NCI-H82 (cell line): ENCODE measurements around the gene BPIFB3.
"Not testable (repeated sequence)": the region's sequence is repeated elsewhere in the genome, so short reads cannot be mapped to it uniquely, and the experiment has no call there.

Experiments used
- DNase-seq: peaks from one replicate; lab custom pipeline; 2025; lab: John Stamatoyannopoulos, UW

BPIFB3 gene

DNA sequence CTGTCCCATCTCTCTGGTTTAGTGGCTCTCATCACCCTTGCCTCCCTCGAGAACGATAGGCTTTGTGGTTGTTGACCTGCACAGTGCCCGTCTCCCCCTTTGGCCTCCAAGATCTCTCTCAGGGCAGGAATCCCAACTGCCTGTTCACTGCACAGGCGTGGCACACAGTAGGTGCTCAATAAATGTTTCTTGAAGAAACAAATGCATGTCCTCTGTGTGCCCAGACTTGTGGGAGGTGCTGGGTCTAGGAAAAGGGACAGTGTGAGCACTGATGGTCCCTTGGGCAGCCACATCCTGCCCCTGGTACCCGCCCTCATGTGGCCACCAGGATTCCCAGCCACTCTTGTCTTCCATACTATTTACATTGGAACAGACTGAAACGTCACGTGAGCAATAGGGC is 24.8 kb upstream of the BPIFB3 start:
- DNase-seq: peak; percentile 16

GRCh38 chr20:33030076-33030475 is 23.6 kb upstream of the BPIFB3 start:
- no peak for DNase-seq

- no peak for DNase-seq
Measured at GRCh38 chr20:33030569-33030968, 23.1 kb upstream of the BPIFB3 start.

DNA sequence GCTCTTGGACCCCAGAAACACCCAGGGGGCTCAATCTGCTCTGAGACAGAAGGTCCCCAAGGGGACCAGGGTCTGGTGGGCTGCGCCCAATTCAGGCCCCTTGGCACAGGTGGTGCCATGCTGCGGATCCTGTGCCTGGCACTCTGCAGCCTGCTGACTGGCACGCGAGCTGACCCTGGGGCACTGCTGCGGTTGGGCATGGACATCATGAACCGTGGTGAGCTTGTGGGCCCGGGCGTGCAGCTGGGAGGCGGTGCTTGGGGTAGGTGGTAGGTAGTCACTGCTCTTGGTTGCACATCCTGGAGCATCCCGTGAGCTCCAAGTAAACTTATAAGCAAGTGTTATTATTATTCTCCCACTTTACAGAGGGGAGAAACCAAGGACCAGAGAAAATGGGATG is 22.2 kb upstream of the BPIFB3 start, which contains the start of gene BPIFB6:
TSS of gene BPIFB6 (plus strand) at position 118 of the 400 bp plus-strand sequence. CDS start at position 118, 0 bp downstream.
- no peak for DNase-seq

GRCh38 chr20:33032555-33032954 is 21.1 kb upstream of the BPIFB3 start:
- DNase-seq: no peak

- DNase-seq: no peak
Measured at GRCh38 chr20:33033381-33033780, 20.3 kb upstream of the BPIFB3 start.

GRCh38 chr20:33034115-33034514 is 19.6 kb upstream of the BPIFB3 start:
- no peak for DNase-seq

GRCh38 chr20:33034901-33035492 is 18.7 kb upstream of the BPIFB3 start:
- no peak for DNase-seq

- no peak for DNase-seq
Measured at GRCh38 chr20:33037456-33037855, 16.2 kb upstream of the BPIFB3 start.

- DNase-seq: no peak
Measured at GRCh38 chr20:33038243-33038642, 15.5 kb upstream of the BPIFB3 start.

GRCh38 chr20:33042430-33042829 is 11.3 kb upstream of the BPIFB3 start:
- no peak for DNase-seq

GRCh38 chr20:33042983-33043730 is 10.5 kb upstream of the BPIFB3 start:
- DNase-seq: no peak

DNA sequence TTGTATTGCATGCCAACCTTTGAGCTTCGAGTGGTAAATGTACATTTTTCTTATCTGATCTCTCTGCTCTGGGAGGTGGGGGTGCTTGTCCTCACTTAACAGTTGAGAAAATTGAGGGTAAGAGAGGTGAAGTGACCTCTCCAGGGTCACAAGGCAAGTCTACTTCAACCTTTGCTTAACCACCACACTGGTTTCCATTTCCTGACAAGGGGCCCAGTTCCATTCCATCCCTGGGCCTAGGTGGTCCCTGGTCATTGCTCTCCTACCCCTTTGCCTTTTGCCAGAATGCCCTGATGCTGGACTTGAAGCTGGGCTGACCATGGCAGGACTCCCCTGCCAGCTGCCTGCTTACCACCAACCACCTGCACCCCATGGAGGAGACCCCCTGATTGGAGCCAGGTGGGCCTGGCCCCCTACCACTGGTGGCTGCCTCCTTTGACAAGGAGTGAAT is 9.9 kb upstream of the BPIFB3 start:
- no peak for DNase-seq

GRCh38 chr20:33045129-33045721 is 8.5 kb upstream of the BPIFB3 start:
- DNase-seq: not testable (repeated sequence)

GRCh38 chr20:33046412-33046811 is 7.3 kb upstream of the BPIFB3 start:
- no peak for DNase-seq

DNA sequence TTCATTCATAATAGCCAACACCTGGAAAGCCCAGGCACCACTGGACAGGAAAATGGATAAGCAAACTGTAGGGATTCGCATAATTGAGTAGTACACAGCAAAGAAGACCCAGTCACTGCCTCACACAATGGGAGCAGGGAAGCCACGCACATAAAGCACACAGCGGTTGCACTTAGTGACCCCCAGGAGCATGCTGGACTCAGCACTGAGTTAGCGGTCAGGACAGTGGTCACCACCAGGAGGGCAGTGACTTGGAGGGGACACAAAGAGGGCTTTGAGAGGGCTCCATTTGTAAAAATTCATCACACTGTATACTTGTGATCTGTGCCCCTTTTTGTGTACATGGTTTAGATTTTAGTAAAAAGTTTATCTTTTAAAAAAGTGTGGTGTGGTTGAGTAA is 2.4 kb upstream of the BPIFB3 start:
- no peak for DNase-seq

GRCh38 chr20:33054381-33054780 is 678 bp downstream of the BPIFB3 start:
- DNase-seq: no peak

DNA sequence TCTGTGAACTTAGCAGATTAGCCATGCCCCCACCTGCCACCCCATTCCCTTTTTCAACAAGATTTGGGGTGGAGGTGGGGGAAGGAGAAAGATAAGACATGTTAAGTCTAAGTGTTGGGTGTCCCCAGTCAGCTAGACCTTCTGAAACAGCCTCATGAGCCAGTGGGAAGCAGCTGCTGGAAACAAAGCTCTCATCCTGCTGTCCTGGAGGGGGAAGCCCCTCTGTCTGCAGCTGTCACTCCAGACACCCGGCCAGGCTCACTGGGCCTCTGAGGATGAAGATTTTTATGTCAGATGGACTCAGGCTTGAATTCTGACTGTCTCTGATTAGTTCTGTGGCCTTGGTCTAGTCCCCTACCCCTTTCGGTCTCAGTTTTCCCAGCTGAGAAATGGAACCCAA is 1.1 kb downstream of the BPIFB3 start:
- peak; percentile 26 for DNase-seq

- no peak for DNase-seq
Measured at GRCh38 chr20:33059136-33059535, 5.4 kb downstream of the BPIFB3 start.

DNA sequence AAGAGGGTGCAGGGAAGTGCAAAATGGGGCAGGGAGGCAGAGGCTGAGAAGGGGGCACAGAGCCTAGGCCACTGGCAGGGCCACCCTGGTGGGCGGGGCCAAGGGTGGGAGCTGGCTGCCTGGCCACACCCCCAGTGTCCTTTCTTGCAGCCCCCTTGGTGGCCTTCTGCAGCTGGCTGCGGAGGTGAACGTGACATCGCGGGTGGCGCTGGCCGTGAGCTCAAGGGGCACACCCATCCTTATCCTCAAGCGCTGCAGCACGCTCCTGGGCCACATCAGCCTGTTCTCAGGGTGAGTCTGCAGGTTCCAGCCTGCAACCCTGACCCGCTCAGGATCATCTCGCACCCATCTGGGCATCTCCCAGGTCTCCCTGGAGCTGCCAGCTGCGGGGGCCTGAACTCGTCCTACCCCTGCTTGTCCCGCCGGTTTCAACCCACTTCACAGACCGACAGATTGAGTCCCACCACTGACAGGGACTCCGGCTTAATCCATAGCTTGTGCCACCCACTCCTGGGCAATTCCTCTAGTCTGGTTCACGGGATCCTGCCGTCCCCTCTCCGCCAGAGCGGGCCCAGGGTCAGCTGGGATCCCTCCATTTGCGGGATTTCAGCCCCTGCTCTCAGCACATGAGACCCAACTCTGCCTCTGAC is 6.2 kb downstream of the BPIFB3 start:
- no peak for DNase-seq

GRCh38 chr20:33061658-33062028 is 7.9 kb downstream of the BPIFB3 start:
- DNase-seq: peak; percentile 36

- DNase-seq: no peak
Measured at GRCh38 chr20:33062105-33062824, 8.6 kb downstream of the BPIFB3 start.
